BLaER1 treated with 17β-estradiol and CSF1 and Interleukin-3, amounts not matched to agents 10 nM and 100 nM (cell line): ENCODE data around the gene DNAJB12.
A peak's percentile ranks its signal among the peaks of the same experiment; 100 is the strongest.
"Not testable (repeated sequence)": the region's sequence is repeated elsewhere in the genome, so short reads cannot be mapped to it uniquely, and the experiment has no call there.

Experiments used
- H3K27ac ChIP-seq, 11 experiments: shearing (Covaris generic); formaldehyde crosslinking; 2 replicates each; pipeline ENCODE4 v1.8.1; 2022
- H3K27me3 ChIP-seq, 11 experiments: shearing (Covaris generic); formaldehyde crosslinking; 2 replicates each; pipeline ENCODE4 v1.8.1; 2022
- H3K36me3 ChIP-seq, 11 experiments: shearing (Covaris generic); formaldehyde crosslinking; 2 replicates each; pipeline ENCODE4 v1.8.1; 2022
- H3K4me1 ChIP-seq, 10 experiments: shearing (Covaris generic); formaldehyde crosslinking; 2 replicates each; pipeline ENCODE4 v1.8.1; 2022
- H3K4me2 ChIP-seq, 11 experiments: shearing (Covaris generic); formaldehyde crosslinking; 2 replicates each; pipeline ENCODE4 v1.8.1; 2022
- H3K4me3 ChIP-seq, 10 experiments: shearing (Covaris generic); formaldehyde crosslinking; 2 replicates each; pipeline ENCODE4 v1.8.1; 2022
- H3K9ac ChIP-seq, 11 experiments: shearing (Covaris generic); formaldehyde crosslinking; 2 replicates each; pipeline ENCODE4 v1.8.1; 2022
- H3K9me3 ChIP-seq, 11 experiments: shearing (Covaris generic); formaldehyde crosslinking; replicated peaks in 1 of 11; 2 replicates each; pipeline ENCODE4 v1.8.1; 2022
- H4K20me1 ChIP-seq, 11 experiments: shearing (Covaris generic); formaldehyde crosslinking; 2 replicates each; pipeline ENCODE4 v1.8.1; 2022
- Cebpa-rat ChIP-seq, 11 experiments: shearing (Covaris generic); IDR thresholded peaks; 2 replicates each; pipeline ENCODE4 v1.8.1; 2022

Gene DNAJB12

GRCh38 chr10:72354356-72355213 is at the start of gene DNAJB12:
DNAJB12 (minus strand) TSS chr10:72354919; CDS start chr10:72354897, 22 bp downstream.
- no peak; a peak in 1 of 22 replicates for TF ChIP-seq Cebpa-rat (IDR thresholded peaks at IDR 0.05)
- Histone ChIP-seq H3K4me2 (peak within 1 kb of the TSS; percentile 89 to 100 (median 97)), H3K9ac (peak within 1 kb of the TSS; percentile 89 to 99 (median 94)), H4K20me1 (peaks cover 38 to 48% (median 46%) of the 10 kb centered on the region in 11 experiments; a peak in 20 of 22 replicates), H3K4me1 (peaks cover 18 to 45% (median 36%) of the 10 kb centered on the region in 10 experiments), H3K4me3 (peak within 1 kb of the TSS; percentile 82 to 97 (median 93)), H3K27ac (peak within 1 kb of the TSS; percentile 94 to 99 (median 96)), H3K9me3 (no peaks in the 10 kb centered on the region), H3K36me3 (peaks cover 26 to 41% (median 38%) of the 10 kb centered on the region in 11 experiments), H3K27me3 (no peaks in the 10 kb centered on the region)

GRCh38 chr10:72395581-72395980 is 40.9 kb upstream of the DNAJB12 start:
- H3K27me3 ChIP-seq, H3K4me1 ChIP-seq: not testable (repeated sequence)
- H3K36me3 ChIP-seq, result peaks cover 5 to 47% (median 10%) of the 10 kb centered on the region in 11 experiments; a peak in 17 of 22 replicates

DNA sequence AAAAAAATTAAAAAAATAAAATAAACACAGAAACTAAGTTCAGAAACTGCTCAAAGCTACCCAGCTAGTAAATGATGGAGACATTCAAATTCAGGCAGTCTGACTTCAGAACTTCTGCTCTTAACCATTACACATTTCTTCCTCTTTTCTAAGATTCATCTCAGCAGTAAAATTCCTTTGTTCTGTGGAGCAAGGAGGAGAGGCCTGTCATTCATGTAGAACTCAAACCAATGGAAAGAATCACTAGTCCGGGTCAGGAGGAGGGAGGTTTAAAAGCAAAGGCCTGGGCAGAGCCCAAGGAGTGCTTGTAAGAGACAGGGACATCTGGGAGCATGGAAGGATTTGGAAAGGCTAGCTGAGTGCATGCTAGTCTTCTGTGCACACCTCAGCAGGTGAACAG is 37.9 kb upstream of the DNAJB12 start:
- Histone ChIP-seq H3K4me2 (no peak overlapping the region), H3K9me3 (peaks cover 4 to 14% (median 10%) of the 10 kb centered on the region in 11 experiments; a peak in 16 of 22 replicates), H4K20me1 (no peaks in the 10 kb centered on the region), H3K27me3 (no peaks in the 10 kb centered on the region), H3K4me3 (no peak overlapping the region), H3K36me3 (peaks cover 5 to 45% (median 10%) of the 10 kb centered on the region in 11 experiments; a peak in 17 of 22 replicates), H3K27ac (no peak overlapping the region), H3K4me1 (peaks cover 0 to 16% (median 2%) of the 10 kb centered on the region in 10 experiments; a peak in 6 of 20 replicates), H3K9ac (no peak overlapping the region)
- TF ChIP-seq Cebpa-rat (IDR thresholded peaks at IDR 0.05), result no peak

More at GRCh38 chr10:72395581-72395980, 40.9 kb upstream of the DNAJB12 start:
- peaks cover 4 to 14% (median 10%) of the 10 kb centered on the region in 11 experiments; a peak in 16 of 22 replicates for H3K9me3 ChIP-seq
- not testable (repeated sequence) for H3K27ac ChIP-seq, H4K20me1 ChIP-seq, H3K9ac ChIP-seq, H3K4me3 ChIP-seq, H3K4me2 ChIP-seq

DNA sequence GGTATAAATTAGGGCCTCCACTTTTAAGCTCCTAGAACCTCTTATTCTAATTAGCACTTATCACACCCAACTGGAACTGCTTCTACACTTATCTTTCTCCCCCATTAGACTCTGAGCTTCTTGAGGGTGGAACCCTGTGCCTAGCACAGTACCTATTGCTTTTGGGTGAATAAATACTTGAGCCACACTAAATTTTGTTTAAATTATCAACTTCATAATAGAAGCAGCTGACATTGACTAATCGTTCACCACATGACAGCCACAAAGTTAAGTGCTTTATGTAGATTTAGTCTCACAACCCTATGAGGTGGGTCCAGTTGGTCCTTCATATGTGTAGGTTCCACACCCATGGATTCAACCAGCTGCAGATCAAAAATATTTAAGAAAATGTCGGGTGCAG is 36.0 kb upstream of the DNAJB12 start:
- H3K27ac ChIP-seq, result no peak overlapping the region
- TF ChIP-seq Cebpa-rat (IDR thresholded peaks at IDR 0.05), result no peak
- peaks cover 5 to 38% (median 8%) of the 10 kb centered on the region in 11 experiments; a peak in 17 of 22 replicates for H3K36me3 ChIP-seq
- H3K9ac ChIP-seq, result no peak overlapping the region
- no peaks in the 10 kb centered on the region for H4K20me1 ChIP-seq
- peaks cover 0 to 17% (median 2%) of the 10 kb centered on the region in 10 experiments; a peak in 8 of 20 replicates for H3K4me1 ChIP-seq
- no peaks in the 10 kb centered on the region for H3K27me3 ChIP-seq
- H3K4me2 ChIP-seq, result no peak overlapping the region
- peaks cover 4 to 11% (median 7%) of the 10 kb centered on the region in 11 experiments; a peak in 15 of 22 replicates for H3K9me3 ChIP-seq
- no peak overlapping the region for H3K4me3 ChIP-seq

- Histone ChIP-seq H3K9me3 (peaks cover 0 to under 1% (median 0%) of the 10 kb centered on the region in 11 experiments; a peak in 1 of 22 replicates), H3K27me3 (no peaks in the 10 kb centered on the region), H3K4me3 (no peak overlapping the region), H3K9ac (no peak overlapping the region), H3K4me2 (no peak overlapping the region), H4K20me1 (no peaks in the 10 kb centered on the region), H3K27ac (no peak overlapping the region), H3K4me1 (peaks cover 5 to 25% (median 10%) of the 10 kb centered on the region in 10 experiments; a peak in 15 of 20 replicates), H3K36me3 (peaks cover 0 to 27% (median 0%) of the 10 kb centered on the region in 11 experiments; a peak in 4 of 22 replicates)
- TF ChIP-seq Cebpa-rat (IDR thresholded peaks at IDR 0.05), result no peak
Observed at GRCh38 chr10:72389716-72390115, 35.0 kb upstream of the DNAJB12 start.

DNA sequence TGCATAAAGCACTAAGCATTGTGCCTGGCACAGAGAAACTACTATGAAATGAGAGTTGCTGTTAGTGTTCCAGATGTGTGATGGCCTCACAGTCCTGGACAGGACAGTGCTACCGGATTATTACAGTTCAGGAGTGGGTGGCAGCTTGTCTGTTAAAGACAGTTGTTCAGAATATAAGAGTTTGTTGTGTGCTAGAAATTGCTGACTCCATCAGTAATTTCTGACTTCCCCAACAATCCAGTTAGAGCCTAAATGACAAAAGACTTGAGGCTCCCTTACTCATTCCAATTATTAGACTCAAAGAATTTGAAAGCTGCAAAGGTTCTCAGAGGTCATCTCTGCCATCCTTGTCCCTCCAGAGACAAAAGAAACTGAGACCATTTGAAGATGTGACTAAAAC is 34.3 kb upstream of the DNAJB12 start:
- TF ChIP-seq Cebpa-rat (IDR thresholded peaks at IDR 0.05), result no peak
- Histone ChIP-seq H3K4me3 (no peak overlapping the region), H4K20me1 (no peaks in the 10 kb centered on the region), H3K9me3 (no peaks in the 10 kb centered on the region), H3K4me1 (peaks cover 5 to 25% (median 13%) of the 10 kb centered on the region in 10 experiments; a peak in 15 of 20 replicates), H3K4me2 (peak overlapping the region in 1 of 11 experiments; percentile 6; a peak in 1 of 22 replicates), H3K36me3 (peaks cover 0 to 20% (median 0%) of the 10 kb centered on the region in 11 experiments; a peak in 4 of 22 replicates), H3K27ac (no peak overlapping the region), H3K9ac (no peak overlapping the region), H3K27me3 (no peaks in the 10 kb centered on the region)

GRCh38 chr10:72388062-72388461 is 33.3 kb upstream of the DNAJB12 start:
- peaks cover 0 to 11% (median 0%) of the 10 kb centered on the region in 11 experiments; a peak in 2 of 22 replicates for H3K36me3 ChIP-seq

GRCh38 chr10:72386916-72387586 is 32.3 kb upstream of the DNAJB12 start:
- H3K27me3 ChIP-seq, result no peaks in the 10 kb centered on the region
- H3K9me3 ChIP-seq, result no peaks in the 10 kb centered on the region
- peaks cover 0 to 10% (median 0%) of the 10 kb centered on the region in 11 experiments; a peak in 1 of 22 replicates for H3K36me3 ChIP-seq
- no peaks in the 10 kb centered on the region for H4K20me1 ChIP-seq
- H3K4me1 ChIP-seq, result peaks cover 0 to 17% (median 12%) of the 10 kb centered on the region in 10 experiments; a peak in 13 of 20 replicates
- TF ChIP-seq Cebpa-rat (IDR thresholded peaks at IDR 0.05), result no peak
- H3K4me3 ChIP-seq, result no peak overlapping the region
- no peak overlapping the region for H3K27ac ChIP-seq
- no peak overlapping the region for H3K4me2 ChIP-seq
- H3K9ac ChIP-seq, result no peak overlapping the region

More at GRCh38 chr10:72388062-72388461, 33.3 kb upstream of the DNAJB12 start:
- Histone ChIP-seq H3K27me3 (no peaks in the 10 kb centered on the region), H4K20me1 (no peaks in the 10 kb centered on the region), H3K4me3 (no peak overlapping the region), H3K4me2 (no peak overlapping the region), H3K9me3 (no peaks in the 10 kb centered on the region), H3K27ac (no peak overlapping the region), H3K9ac (no peak overlapping the region), H3K4me1 (peaks cover 5 to 24% (median 13%) of the 10 kb centered on the region in 10 experiments; a peak in 15 of 20 replicates)
- no peak for TF ChIP-seq Cebpa-rat (IDR thresholded peaks at IDR 0.05)
